HepG2 (cell line): ENCODE results near the gene NEIL3. TPM values are rescaled to one million over a fixed set of nuclear protein-coding genes. Genes with fewer than 3 reads are reported as not detected.

Experiments used
- ATAC-seq: fragments of 200-7000 bp; cut with Tn5 transposase; 3 replicates; pipeline ENCODE4 v1.9.1; 2020; ENCODE audit warnings: mild to moderate bottlenecking, moderate library complexity
- BruUV-seq: library from RNA; stranded (reverse); fragments of 400-500 nt; replicated peaks from 2 replicates; lab custom pipeline; 2021; lab: Mats Ljungman, UMichigan
- CTCF ChIA-PET: fragments of 300-600 bp; formaldehyde crosslinking; extraction: SDS; loops from one replicate; lab custom pipeline; 2021; ENCODE audit warnings: low total read pairs, inconsistent platforms, low intra/inter-chr PET ratio; lab: Yijun Ruan, JAX
- POLR2A ChIA-PET: fragments of 350-600 bp; sonication (Branson Sonifier 250); formaldehyde crosslinking; loops from one replicate; lab custom pipeline; 2020; ENCODE audit warnings: antibody characterized with exemption, inconsistent platforms; lab: Yijun Ruan, JAX
- DNase-seq: peaks from one replicate; pipeline ENCODE4 v3.0.0-alpha.2; 2015; ENCODE audit warnings: low spot score
- FAIRE-seq: peaks from 3 replicates; lab custom pipeline; 2011; peaks lifted over from hg19 to GRCh38; lab: Jason Lieb, UNC
- H2AFZ ChIP-seq: one replicate; pipeline ENCODE4 v1.6.1; 2011; ENCODE audit warnings: low read length, inconsistent platforms
- H3K27ac ChIP-seq: fragments of 300-600 bp; 3 replicates; pipeline ENCODE4 v1.8.0; 2011; ENCODE audit warnings: mixed run types, mild to moderate bottlenecking, mixed read lengths, low read length, inconsistent platforms; ENCODE audit not compliant: insufficient read depth; ENCODE audit errors: extremely low read length
- H3K27me3 ChIP-seq, 2 experiments: fragments of 200-600 bp in 1 of 2; 2 replicates in 1 of 2; 3 replicates in 1 of 2; pipeline versions ENCODE4 v1.6.0 to v1.8.0; 2011; ENCODE audit warnings: low read length in 2 of 2, mild to moderate bottlenecking in 2 of 2, moderate library complexity in 2 of 2, inconsistent platforms in 1 of 2; ENCODE audit not compliant: insufficient read depth in 2 of 2, control insufficient read depth in 1 of 2
- H3K36me3 ChIP-seq, 2 experiments: fragments of 200-600 bp in 1 of 2; replicated peaks in 1 of 2; 2 replicates in 1 of 2; 3 replicates in 1 of 2; pipeline versions ENCODE4 v1.5.1 to v1.8.0; 2011; ENCODE audit warnings: low read length in 2 of 2, inconsistent platforms in 1 of 2; ENCODE audit not compliant: insufficient read depth in 2 of 2, control insufficient read depth in 1 of 2
- H3K4me1 ChIP-seq: 2 replicates; pipeline ENCODE4 v1.5.1; 2012; ENCODE audit warnings: low read length, inconsistent platforms; ENCODE audit not compliant: insufficient read depth
- H3K4me2 ChIP-seq: 2 replicates; pipeline ENCODE4 v1.6.0; 2011; ENCODE audit warnings: low read depth, low read length, inconsistent platforms
- H3K4me3 ChIP-seq, 3 experiments: fragments of 200-600 bp in 1 of 3; sonication (generic), shearing (Covaris generic) in 1 of 3; replicated peaks in 1 of 3; 2 replicates each; pipeline ENCODE4 v1.5.1; 2011 to 2016; ENCODE audit warnings: low read length in 3 of 3, inconsistent platforms in 2 of 3, low read depth in 2 of 3, mild to moderate bottlenecking in 2 of 3, control low read depth in 1 of 3, mixed read lengths in 1 of 3; ENCODE audit not compliant: insufficient read depth in 1 of 3
- H3K79me2 ChIP-seq: one replicate; pipeline ENCODE4 v1.6.1; 2011; ENCODE audit warnings: low read length, inconsistent platforms; ENCODE audit not compliant: insufficient read depth
- H3K9ac ChIP-seq: 2 replicates; pipeline ENCODE4 v1.6.0; 2011; ENCODE audit warnings: mild to moderate bottlenecking, low read depth, low read length, inconsistent platforms; ENCODE audit not compliant: insufficient read depth
- H3K9me3 ChIP-seq: 2 replicates; pipeline ENCODE4 v1.5.1; 2012; ENCODE audit warnings: mild to moderate bottlenecking, low read length
- H4K20me1 ChIP-seq: 2 replicates; pipeline ENCODE4 v1.6.0; 2011; ENCODE audit warnings: inconsistent platforms, mild to moderate bottlenecking, low read length, moderate library complexity; ENCODE audit not compliant: insufficient read depth
- BRCA1 ChIP-seq: sonication (generic); formaldehyde crosslinking; IDR thresholded peaks from 2 replicates; pipeline ENCODE4 v1.4.0; 2020; ENCODE audit warnings: missing genetic modification reagents
- MAFK ChIP-seq, 2 experiments: IDR thresholded peaks in 1 of 2; conservative IDR thresholded peaks in 1 of 2; 2 replicates each; pipeline ENCODE4 v1.6.1; 2011; ENCODE audit warnings: improper control_type of control experiment in 2 of 2, low read length in 2 of 2
- MEIS1 ChIP-seq: sonication (generic); formaldehyde crosslinking; IDR thresholded peaks from 2 replicates; pipeline ENCODE4 v1.9.0; 2021; ENCODE audit warnings: mild to moderate bottlenecking, missing genetic modification reagents, moderate library complexity, borderline replicate concordance
- SNAPC5 ChIP-seq: sonication (generic); formaldehyde crosslinking; IDR thresholded peaks from 2 replicates; pipeline ENCODE4 v1.8.1; 2023; ENCODE audit warnings: mild to moderate bottlenecking, missing genetic modification reagents, borderline replicate concordance
- ZBTB46 ChIP-seq: sonication (generic); formaldehyde crosslinking; IDR thresholded peaks from 2 replicates; pipeline ENCODE4 v1.4.0; 2020; ENCODE audit warnings: mild to moderate bottlenecking, missing genetic modification reagents, borderline replicate concordance
- ZFP62 ChIP-seq: sonication (generic); formaldehyde crosslinking; IDR thresholded peaks from 2 replicates; pipeline ENCODE4 v1.4.0; 2020; ENCODE audit warnings: missing genetic modification reagents
- ZNF276 ChIP-seq: sonication (generic); formaldehyde crosslinking; IDR thresholded peaks from 2 replicates; pipeline ENCODE4 v1.4.0; 2020; ENCODE audit warnings: mild to moderate bottlenecking, low read depth, missing genetic modification reagents
- ZNF281 ChIP-seq: sonication (generic); formaldehyde crosslinking; IDR thresholded peaks from 2 replicates; pipeline ENCODE4 v1.4.0; 2020; ENCODE audit warnings: missing genetic modification reagents, borderline replicate concordance
- ZNF615 ChIP-seq: sonication (generic); formaldehyde crosslinking; IDR thresholded peaks from 2 replicates; pipeline ENCODE4 v1.5.0; 2020; ENCODE audit warnings: mild to moderate bottlenecking, missing genetic modification reagents, borderline replicate concordance
- ZNF773 ChIP-seq: sonication (generic); formaldehyde crosslinking; IDR thresholded peaks from 2 replicates; pipeline ENCODE4 v1.4.0; 2020; ENCODE audit warnings: missing genetic modification reagents, borderline replicate concordance
- ZNF816 ChIP-seq: sonication (generic); formaldehyde crosslinking; IDR thresholded peaks from 2 replicates; pipeline ENCODE4 v1.8.0; 2022; ENCODE audit warnings: missing genetic modification reagents, mild to moderate bottlenecking, borderline replicate concordance
- ZNF83 ChIP-seq: sonication (generic); formaldehyde crosslinking; IDR thresholded peaks from 2 replicates; pipeline ENCODE4 v1.4.0; 2020; ENCODE audit warnings: missing genetic modification reagents, mild to moderate bottlenecking, borderline replicate concordance
- ZSCAN5A ChIP-seq: sonication (generic); formaldehyde crosslinking; IDR thresholded peaks from 2 replicates; pipeline ENCODE4 v1.8.0; 2022; ENCODE audit warnings: mild to moderate bottlenecking, missing genetic modification reagents, borderline replicate concordance
- WGBS: methylation state at CpG from one replicate; pipeline ENCODE4 v1.1.6; 2017; ENCODE audit warnings: low lambda C conversion rate; 5-methylcytosine and 5-hydroxymethylcytosine counted together
- in situ Hi-C: cut with HindIII; loops from 2 replicates; pipeline ENCODE4 v1.10.0; 2017; ENCODE audit warnings: low pct_unique_long_range_greater_than_20kb; ENCODE audit not compliant: extremely low pct_ligation_motif_present
- intact Hi-C: fragments of 100-400 bp; cut with micrococcal nuclease; formaldehyde crosslinking; loops from one replicate; pipeline ENCODE4 v1.10.0; 2022; ENCODE audit not compliant: unreplicated experiment
- polyA plus RNA-seq, 8 experiments: library from polyadenylated mRNA; depleted of rRNA in 3 of 8; stranded (reverse) in 7 of 8; unstranded in 1 of 8; fragments of >200 nt; fragmentation: Illumina TruSeq in 4 of 8; extraction: Trizol in 4 of 8; gene quantifications; 2 replicates each; pipeline versions ENCODE4 v1.2.1 to v1.2.3, GENCODE V29; 2011 to 2016; ENCODE audit warnings: low read depth in 4 of 8, missing spikeins in 1 of 8, mixed read lengths in 1 of 8; ENCODE audit not compliant: insufficient read depth in 1 of 8
- total RNA-seq, 5 experiments: library from RNA; depleted of rRNA; stranded (reverse); fragments of >200 nt; fragmentation: Illumina TruSeq; extraction: Trizol; gene quantifications; 2 replicates each; pipeline ENCODE4 v1.2.3, GENCODE V29; 2016; ENCODE audit warnings: low read depth in 1 of 5

NEIL3 gene
- total and polyA plus RNA-seq, 2 of the 13 experiments (the other 11 are each of a cell fraction or from before 2014, with no cell fraction given) = 3.5 to 8.4 TPM

- no peaks in the 10 kb centered on the region for H3K9me3 ChIP-seq
- H3K27me3 ChIP-seq = no peaks in the 10 kb centered on the region; a peak in 1 of 5 replicates
- in situ Hi-C loops = no loop called here
- CTCF ChIA-PET = no interaction called here
- H3K4me3 ChIP-seq = no peak overlapping the region
- H3K79me2 ChIP-seq = peaks cover 6% of the 10 kb centered on the region
- H3K4me1 ChIP-seq = peaks cover 20% of the 10 kb centered on the region
- intact Hi-C loops = loop anchor here (5.0 kb wide), 1 partner anchor 129 kb away; the partner anchor contains the start of gene AGA
- H3K4me2 ChIP-seq = no peak overlapping the region
- WGBS = 79% methylated on average over 1 of the region's 1 CpG
- no peak for ATAC-seq
- FAIRE-seq = no peak
- H3K36me3 ChIP-seq = no peaks in the 10 kb centered on the region
- H3K9ac ChIP-seq = no peak overlapping the region
- POLR2A ChIA-PET = no interaction called here
- BruUV-seq = no TSS peak
- no peaks in the 10 kb centered on the region for H4K20me1 ChIP-seq
- no peak overlapping the region for H3K27ac ChIP-seq
- DNase-seq = no peak
- no peak overlapping the region for H2AFZ ChIP-seq
- no peak for TF ChIP-seq BRCA1
- no peak for TF ChIP-seq MEIS1 (CRISPR knock-in tag)
- TF ChIP-seq ZNF816 (CRISPR knock-in tag) = no peak
- no peak for TF ChIP-seq ZNF773 (CRISPR knock-in tag)
- peak in 1 of 2 experiments; percentile 48; a peak in 2 of 4 replicates for TF ChIP-seq MAFK (conservative IDR thresholded peaks at IDR 0.05 in 1 of 2, IDR thresholded peaks at IDR 0.05 in 1 of 2; ENCODE audit: low read length in 2 of 2)
- TF ChIP-seq ZFP62 = no peak
- TF ChIP-seq ZNF276 = no peak
- no peak for TF ChIP-seq ZBTB46 (CRISPR knock-in tag)
- TF ChIP-seq ZNF281 = no peak
- no peak for TF ChIP-seq ZNF615 (CRISPR knock-in tag)
- no peak for TF ChIP-seq SNAPC5 (CRISPR knock-in tag)
- no peak for TF ChIP-seq ZSCAN5A
- no peak for TF ChIP-seq ZNF83
These were observed 3.6 kb downstream of the NEIL3 start for GRCh38 chr4:177313263-177313662.
